ENCODE results near the gene HM13.
"Not testable (repeated sequence)": the region's sequence is repeated elsewhere in the genome, so short reads cannot be mapped to it uniquely, and the experiment has no call there.

Gene HM13

GRCh38 chr20:31514154-31515071, at the start of gene HM13:
Gene HM13, plus strand, starts transcription at chr20:31514442. Its CDS starts 110 bp downstream, at chr20:31514552.
- H3K4me3 ChIP-seq (ENCODE audit: low read length): peak within 1 kb of the TSS; percentile 100
- peak; percentile 98 for DNase-seq (ENCODE audit: low read depth)
- H3K9me3 ChIP-seq (ENCODE audit: control insufficient read depth, low read length): no peaks in the 10 kb centered on the region
- peaks cover 11% of the 10 kb centered on the region for H3K36me3 ChIP-seq (ENCODE audit: control insufficient read depth, insufficient read depth, low read length, severe bottlenecking)
- H3K9ac ChIP-seq (ENCODE audit: low read length): peak within 1 kb of the TSS; percentile 98
- no peaks in the 10 kb centered on the region for H3K27me3 ChIP-seq (replicated peaks; ENCODE audit: control insufficient read depth, insufficient read depth, low read length)
- peaks cover 23% of the 10 kb centered on the region for H3K4me1 ChIP-seq (ENCODE audit: control insufficient read depth, insufficient read depth, low read length)

- not testable (repeated sequence) for H3K36me3 ChIP-seq (ENCODE audit: control insufficient read depth, insufficient read depth, low read length, severe bottlenecking); H3K4me3 ChIP-seq (ENCODE audit: low read length); H3K9me3 ChIP-seq (ENCODE audit: control insufficient read depth, low read length); H3K9ac ChIP-seq (ENCODE audit: low read length); DNase-seq (ENCODE audit: low read depth); H3K27me3 ChIP-seq (replicated peaks; ENCODE audit: control insufficient read depth, insufficient read depth, low read length)
- peaks cover 29% of the 10 kb centered on the region for H3K4me1 ChIP-seq (ENCODE audit: control insufficient read depth, insufficient read depth, low read length)
These were observed 43.3 kb upstream of the HM13 start for GRCh38 chr20:31470946-31471345.

GRCh38 chr20:31472395-31473330, 41.6 kb upstream of the HM13 start:
- Histone ChIP-seq H3K36me3 (ENCODE audit: control insufficient read depth, insufficient read depth, low read length, severe bottlenecking) (no peaks in the 10 kb centered on the region), H3K9me3 (ENCODE audit: control insufficient read depth, low read length) (no peaks in the 10 kb centered on the region), H3K9ac (ENCODE audit: low read length) (no peak overlapping the region), H3K4me1 (ENCODE audit: control insufficient read depth, insufficient read depth, low read length) (peaks cover 29% of the 10 kb centered on the region), H3K27me3 (replicated peaks; ENCODE audit: control insufficient read depth, insufficient read depth, low read length) (no peaks in the 10 kb centered on the region), H3K4me3 (ENCODE audit: low read length) (no peak overlapping the region)
- peak; percentile 20 for DNase-seq (ENCODE audit: low read depth)

- Histone ChIP-seq H3K4me1 (ENCODE audit: control insufficient read depth, insufficient read depth, low read length) (peaks cover 29% of the 10 kb centered on the region), H3K9ac (ENCODE audit: low read length) (no peak overlapping the region), H3K27me3 (replicated peaks; ENCODE audit: control insufficient read depth, insufficient read depth, low read length) (no peaks in the 10 kb centered on the region), H3K36me3 (ENCODE audit: control insufficient read depth, insufficient read depth, low read length, severe bottlenecking) (no peaks in the 10 kb centered on the region), H3K9me3 (ENCODE audit: control insufficient read depth, low read length) (no peaks in the 10 kb centered on the region), H3K4me3 (ENCODE audit: low read length) (no peak overlapping the region)
- DNase-seq (ENCODE audit: low read depth): peak; percentile 15
These were observed 40.7 kb upstream of the HM13 start for GRCh38 chr20:31473331-31474096.

- no peak for DNase-seq (ENCODE audit: low read depth)
- Histone ChIP-seq H3K27me3 (replicated peaks; ENCODE audit: control insufficient read depth, insufficient read depth, low read length) (no peaks in the 10 kb centered on the region), H3K9ac (ENCODE audit: low read length) (no peak overlapping the region), H3K4me3 (ENCODE audit: low read length) (no peak overlapping the region), H3K9me3 (ENCODE audit: control insufficient read depth, low read length) (no peaks in the 10 kb centered on the region), H3K4me1 (ENCODE audit: control insufficient read depth, insufficient read depth, low read length) (peaks cover 29% of the 10 kb centered on the region), H3K36me3 (ENCODE audit: control insufficient read depth, insufficient read depth, low read length, severe bottlenecking) (no peaks in the 10 kb centered on the region)
These were observed 40.2 kb upstream of the HM13 start for GRCh38 chr20:31474097-31474436.

- Histone ChIP-seq H3K9ac (ENCODE audit: low read length) (peak within 1 kb of the TSS; percentile 60), H3K27me3 (replicated peaks; ENCODE audit: control insufficient read depth, insufficient read depth, low read length) (no peaks in the 10 kb centered on the region), H3K9me3 (ENCODE audit: control insufficient read depth, low read length) (no peaks in the 10 kb centered on the region), H3K36me3 (ENCODE audit: control insufficient read depth, insufficient read depth, low read length, severe bottlenecking) (no peaks in the 10 kb centered on the region), H3K4me1 (ENCODE audit: control insufficient read depth, insufficient read depth, low read length) (peaks cover 29% of the 10 kb centered on the region), H3K4me3 (ENCODE audit: low read length) (peak within 1 kb of the TSS; percentile 79)
- no peak for DNase-seq (ENCODE audit: low read depth)
These were observed 39.3 kb upstream of the HM13 start, which contains the start of the genes DEFB124 and REM1 for GRCh38 chr20:31474758-31475427. Gene DEFB124, minus strand, starts transcription at chr20:31475127. Its CDS starts 2,114 bp downstream, at chr20:31473013. Gene REM1, plus strand, starts transcription at chr20:31475288. Its CDS starts 1,158 bp downstream, at chr20:31476446.

GRCh38 chr20:31475472-31476293, 38.6 kb upstream of the HM13 start:
- Histone ChIP-seq H3K4me3 (ENCODE audit: low read length) (peak overlapping the region; percentile 79), H3K36me3 (ENCODE audit: control insufficient read depth, insufficient read depth, low read length, severe bottlenecking) (no peaks in the 10 kb centered on the region), H3K9ac (ENCODE audit: low read length) (peak overlapping the region; percentile 60), H3K27me3 (replicated peaks; ENCODE audit: control insufficient read depth, insufficient read depth, low read length) (no peaks in the 10 kb centered on the region), H3K4me1 (ENCODE audit: control insufficient read depth, insufficient read depth, low read length) (peaks cover 29% of the 10 kb centered on the region), H3K9me3 (ENCODE audit: control insufficient read depth, low read length) (no peaks in the 10 kb centered on the region)
- no peak for DNase-seq (ENCODE audit: low read depth)

GRCh38 chr20:31476294-31476585, 38.0 kb upstream of the HM13 start:
- no peaks in the 10 kb centered on the region for H3K9me3 ChIP-seq (ENCODE audit: control insufficient read depth, low read length)
- no peak overlapping the region for H3K4me3 ChIP-seq (ENCODE audit: low read length)
- H3K27me3 ChIP-seq (replicated peaks; ENCODE audit: control insufficient read depth, insufficient read depth, low read length): no peaks in the 10 kb centered on the region
- H3K9ac ChIP-seq (ENCODE audit: low read length): no peak overlapping the region
- H3K4me1 ChIP-seq (ENCODE audit: control insufficient read depth, insufficient read depth, low read length): peaks cover 29% of the 10 kb centered on the region
- H3K36me3 ChIP-seq (ENCODE audit: control insufficient read depth, insufficient read depth, low read length, severe bottlenecking): no peaks in the 10 kb centered on the region
- DNase-seq (ENCODE audit: low read depth): no peak

GRCh38 chr20:31476643-31477215, 37.5 kb upstream of the HM13 start:
- no peak for DNase-seq (ENCODE audit: low read depth)
- H3K4me1 ChIP-seq (ENCODE audit: control insufficient read depth, insufficient read depth, low read length): peaks cover 29% of the 10 kb centered on the region
- H3K9me3 ChIP-seq (ENCODE audit: control insufficient read depth, low read length): no peaks in the 10 kb centered on the region
- H3K27me3 ChIP-seq (replicated peaks; ENCODE audit: control insufficient read depth, insufficient read depth, low read length): no peaks in the 10 kb centered on the region
- H3K9ac ChIP-seq (ENCODE audit: low read length): no peak overlapping the region
- H3K36me3 ChIP-seq (ENCODE audit: control insufficient read depth, insufficient read depth, low read length, severe bottlenecking): no peaks in the 10 kb centered on the region
- H3K4me3 ChIP-seq (ENCODE audit: low read length): no peak overlapping the region

Data from adipocyte (in vitro differentiated cells).